ENCODE measurements around the gene TENM4. TPM values are rescaled to one million over a fixed set of nuclear protein-coding genes. Genes with fewer than 3 reads are reported as not detected.
"Not testable (repeated sequence)": the region's sequence is repeated elsewhere in the genome, so short reads cannot be mapped to it uniquely, and the experiment has no call there.

Gene TENM4
- total RNA-seq, 4 donors from 2014 or later = 31.4 to 44.5 (median 38.0) TPM

GRCh38 chr11:78613378-78613813 is 827.4 kb downstream of the TENM4 start:
- no peaks in the 10 kb centered on the region for H3K27me3 ChIP-seq
- H3K27ac ChIP-seq = no peak overlapping the region
- TF ChIP-seq EP300 (IDR thresholded peaks at IDR 0.05) = no peak
- TF ChIP-seq POLR2A (IDR thresholded peaks at IDR 0.05) = no peak
- TF ChIP-seq POLR2AphosphoS5 (IDR thresholded peaks at IDR 0.05) = no peak
- TF ChIP-seq CTCF (IDR thresholded peaks at IDR 0.05) = no peak
- no peaks in the 10 kb centered on the region for H3K9me3 ChIP-seq
- peaks cover 7% of the 10 kb centered on the region for H3K4me1 ChIP-seq
- H3K4me3 ChIP-seq = no peak overlapping the region
- 82% methylated on average over 5 of the region's 5 CpGs for WGBS
- no peaks in the 10 kb centered on the region for H3K36me3 ChIP-seq
- DNase-seq (ENCODE audit: low spot score in 2 of 2) = no peak

- Histone ChIP-seq H3K36me3 (no peaks in the 10 kb centered on the region), H3K4me3 (no peak overlapping the region), H3K4me1 (peaks cover 7% of the 10 kb centered on the region), H3K27ac (no peak overlapping the region), H3K9me3 (no peaks in the 10 kb centered on the region), H3K27me3 (no peaks in the 10 kb centered on the region)
- no peak for DNase-seq (ENCODE audit: low spot score in 2 of 2)
- no peak for TF ChIP-seq CTCF (IDR thresholded peaks at IDR 0.05)
- TF ChIP-seq POLR2AphosphoS5 (IDR thresholded peaks at IDR 0.05) = no peak
- no peak for TF ChIP-seq EP300 (IDR thresholded peaks at IDR 0.05)
- no peak for TF ChIP-seq POLR2A (IDR thresholded peaks at IDR 0.05)
- 73% methylated on average over 4 of the region's 4 CpGs for WGBS
Observed at GRCh38 chr11:78612721-78613377, 828.0 kb downstream of the TENM4 start.

- H3K27ac ChIP-seq; H3K36me3 ChIP-seq; DNase-seq (ENCODE audit: low spot score in 2 of 2); H3K27me3 ChIP-seq; H3K4me3 ChIP-seq; H3K4me1 ChIP-seq; H3K9me3 ChIP-seq: not testable (repeated sequence)
- WGBS = 68% methylated on average over 5 of the region's 5 CpGs
Observed at GRCh38 chr11:78609321-78609720, 831.5 kb downstream of the TENM4 start.

- Histone ChIP-seq H3K4me3 (no peak overlapping the region), H3K4me1 (no peaks in the 10 kb centered on the region), H3K9me3 (no peaks in the 10 kb centered on the region), H3K27me3 (peaks cover 5% of the 10 kb centered on the region), H3K36me3 (no peaks in the 10 kb centered on the region), H3K27ac (no peak overlapping the region)
- TF ChIP-seq POLR2AphosphoS5 (IDR thresholded peaks at IDR 0.05) (no peak), POLR2A (IDR thresholded peaks at IDR 0.05) (no peak), EP300 (IDR thresholded peaks at IDR 0.05) (no peak), CTCF (IDR thresholded peaks at IDR 0.05) (no peak)
- no peak for DNase-seq (ENCODE audit: low spot score in 2 of 2)
Observed at GRCh38 chr11:78607696-78608095, 833.1 kb downstream of the TENM4 start.

GRCh38 chr11:78606667-78607066 is 834.2 kb downstream of the TENM4 start:
- Histone ChIP-seq H3K27me3 (peaks cover 9% of the 10 kb centered on the region), H3K4me3 (no peak overlapping the region), H3K36me3 (no peaks in the 10 kb centered on the region), H3K4me1 (no peaks in the 10 kb centered on the region), H3K9me3 (no peaks in the 10 kb centered on the region), H3K27ac (no peak overlapping the region)
- TF ChIP-seq EP300 (IDR thresholded peaks at IDR 0.05) (no peak), POLR2A (IDR thresholded peaks at IDR 0.05) (no peak), POLR2AphosphoS5 (IDR thresholded peaks at IDR 0.05) (no peak), CTCF (IDR thresholded peaks at IDR 0.05) (no peak)
- DNase-seq (ENCODE audit: low spot score in 2 of 2) = no peak
- WGBS = 37% methylated on average over 3 of the region's 3 CpGs

DNA sequence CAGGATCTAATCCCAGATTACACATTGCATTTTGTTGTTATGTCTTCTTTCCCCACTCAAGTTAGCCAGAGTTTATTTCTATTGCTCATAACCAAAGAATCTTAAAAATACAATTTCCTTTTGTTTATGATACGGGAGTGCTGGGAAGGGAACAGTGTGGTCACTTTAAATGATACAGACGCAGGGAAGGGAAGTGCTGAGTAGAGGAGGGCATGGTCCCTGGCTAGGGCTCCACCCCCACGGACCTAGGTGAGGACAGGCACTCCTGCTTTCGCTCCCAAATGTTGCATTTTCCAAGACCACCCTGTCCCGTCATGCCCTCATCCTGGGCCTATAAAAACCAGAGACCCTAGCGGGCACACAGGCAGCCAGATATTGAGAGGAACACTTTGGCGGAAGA is 835.5 kb downstream of the TENM4 start:
- Histone ChIP-seq H3K36me3 (no peaks in the 10 kb centered on the region), H3K9me3 (no peaks in the 10 kb centered on the region), H3K27me3 (peaks cover 9% of the 10 kb centered on the region), H3K4me1 (no peaks in the 10 kb centered on the region), H3K4me3 (no peak overlapping the region), H3K27ac (no peak overlapping the region)
- WGBS = 82% methylated on average over 7 of the region's 7 CpGs
- DNase-seq (ENCODE audit: low spot score in 2 of 2) = no peak
- no peak for TF ChIP-seq POLR2AphosphoS5 (IDR thresholded peaks at IDR 0.05)
